WTC11 (cell line): Measurements from ENCODE around the gene SLC39A5.

Source experiments
- ATF3 ChIP-seq: sonication (generic); formaldehyde crosslinking; conservative IDR thresholded peaks from 2 replicates; pipeline ENCODE4 v1.8.1; 2022; ENCODE audit warnings: mild to moderate bottlenecking, missing genetic modification reagents
- CTCF ChIP-seq: fragments of 200-600 bp; IDR thresholded peaks from 2 replicates; pipeline ENCODE4 v1.8.0; 2022; ENCODE audit warnings: antibody characterized with exemption
- ETV6 ChIP-seq: sonication (generic); formaldehyde crosslinking; IDR thresholded peaks from 2 replicates; pipeline ENCODE4 v1.8.1; 2022; ENCODE audit warnings: mild to moderate bottlenecking, missing genetic modification reagents
- MLX ChIP-seq: sonication (generic); formaldehyde crosslinking; IDR thresholded peaks from 2 replicates; pipeline ENCODE4 v1.8.1; 2023; ENCODE audit warnings: mild to moderate bottlenecking, missing genetic modification reagents, moderate library complexity
- NR1H2 ChIP-seq: sonication (generic); formaldehyde crosslinking; IDR thresholded peaks from 2 replicates; pipeline ENCODE4 v1.9.0; 2021; ENCODE audit warnings: mild to moderate bottlenecking, moderate library complexity, missing genetic modification reagents
- SMAD4 ChIP-seq: sonication (generic); formaldehyde crosslinking; IDR thresholded peaks from 2 replicates; pipeline ENCODE4 v1.8.0; 2022; ENCODE audit warnings: mild to moderate bottlenecking, missing genetic modification reagents
- USF2 ChIP-seq: sonication (generic); formaldehyde crosslinking; IDR thresholded peaks from 2 replicates; pipeline ENCODE4 v1.8.1; 2023; ENCODE audit warnings: mild to moderate bottlenecking, missing genetic modification reagents, moderate library complexity

- TF ChIP-seq NR1H2 = no peak
- TF ChIP-seq ETV6 = no peak
- no peak for TF ChIP-seq MLX
- no peak for TF ChIP-seq SMAD4 (CRISPR knock-in tag)
- no peak for TF ChIP-seq CTCF
- TF ChIP-seq ATF3 (CRISPR knock-in tag) = no peak
- TF ChIP-seq USF2 (CRISPR knock-in tag) = no peak
These were observed 11.8 kb downstream of the SLC39A5 start for GRCh38 chr12:56241424-56242303.
